IMR-90 (cell line): ENCODE measurements around the gene ALKAL2.

Source experiments
- BHLHE40 ChIP-seq: fragments of 150-350 bp; IDR thresholded peaks from 2 replicates; pipeline ENCODE4 v1.6.1; 2016; ENCODE audit warnings: mild to moderate bottlenecking, low read depth, low read length
- CHD1 ChIP-seq: IDR thresholded peaks from 2 replicates; pipeline ENCODE4 v1.6.1; 2012; ENCODE audit warnings: low read depth, low read length, improper control_type of control experiment
- MAFK ChIP-seq: IDR thresholded peaks from 2 replicates; pipeline ENCODE4 v1.6.1; 2012; ENCODE audit warnings: low read depth, low read length, improper control_type of control experiment
- MAZ ChIP-seq: IDR thresholded peaks from 2 replicates; pipeline ENCODE4 v1.6.1; 2012; ENCODE audit warnings: low read depth, mild to moderate bottlenecking, low read length, improper control_type of control experiment, moderate library complexity, borderline replicate concordance
- MXI1 ChIP-seq: IDR thresholded peaks from 2 replicates; pipeline ENCODE4 v1.6.1; 2012; ENCODE audit warnings: low read depth, mild to moderate bottlenecking, low read length, moderate library complexity, borderline replicate concordance
- NFE2L2 ChIP-seq: fragments of 150-350 bp; IDR thresholded peaks from 2 replicates; pipeline ENCODE4 v1.6.1; 2016; ENCODE audit warnings: low read depth, mild to moderate bottlenecking, low read length
- POLR2A ChIP-seq: IDR thresholded peaks from 2 replicates; pipeline ENCODE4 v1.6.1; 2012; ENCODE audit warnings: mild to moderate bottlenecking, low read depth, low read length
- RAD21 ChIP-seq: IDR thresholded peaks from 2 replicates; pipeline ENCODE4 v1.6.1; 2012; ENCODE audit warnings: low read length, improper control_type of control experiment
- RCOR1 ChIP-seq: IDR thresholded peaks from 2 replicates; pipeline ENCODE4 v1.6.1; 2012; ENCODE audit warnings: mild to moderate bottlenecking, low read length, improper control_type of control experiment; ENCODE audit not compliant: insufficient replicate concordance
- SMC3 ChIP-seq: fragments of 150-350 bp; IDR thresholded peaks from 2 replicates; pipeline ENCODE4 v1.6.1; 2016; ENCODE audit warnings: low read depth, mild to moderate bottlenecking, antibody characterized with exemption, low read length, moderate library complexity
- TF ChIP-seq, protein P1 (sequence below): conservative IDR thresholded peaks from 2 replicates; pipeline ENCODE4 v1.5.1; 2012; ENCODE audit warnings: mild to moderate bottlenecking, low read depth, low read length, improper control_type of control experiment
- TF ChIP-seq, protein P2 (sequence below): fragments of 150-350 bp; IDR thresholded peaks from 2 replicates; pipeline ENCODE4 v1.6.1; 2017; ENCODE audit warnings: mild to moderate bottlenecking, antibody characterized with exemption, low read length, low read depth
- TF ChIP-seq, protein P3 (sequence below): fragments of 150-350 bp; IDR thresholded peaks from 2 replicates; pipeline ENCODE4 v1.6.1; 2016; ENCODE audit warnings: low read depth, mild to moderate bottlenecking, low read length, moderate library complexity, borderline replicate concordance

GRCh38 chr2:309148-309953 lies 21.5 kb upstream of the ALKAL2 start:
- TF ChIP-seq, protein P1, sequence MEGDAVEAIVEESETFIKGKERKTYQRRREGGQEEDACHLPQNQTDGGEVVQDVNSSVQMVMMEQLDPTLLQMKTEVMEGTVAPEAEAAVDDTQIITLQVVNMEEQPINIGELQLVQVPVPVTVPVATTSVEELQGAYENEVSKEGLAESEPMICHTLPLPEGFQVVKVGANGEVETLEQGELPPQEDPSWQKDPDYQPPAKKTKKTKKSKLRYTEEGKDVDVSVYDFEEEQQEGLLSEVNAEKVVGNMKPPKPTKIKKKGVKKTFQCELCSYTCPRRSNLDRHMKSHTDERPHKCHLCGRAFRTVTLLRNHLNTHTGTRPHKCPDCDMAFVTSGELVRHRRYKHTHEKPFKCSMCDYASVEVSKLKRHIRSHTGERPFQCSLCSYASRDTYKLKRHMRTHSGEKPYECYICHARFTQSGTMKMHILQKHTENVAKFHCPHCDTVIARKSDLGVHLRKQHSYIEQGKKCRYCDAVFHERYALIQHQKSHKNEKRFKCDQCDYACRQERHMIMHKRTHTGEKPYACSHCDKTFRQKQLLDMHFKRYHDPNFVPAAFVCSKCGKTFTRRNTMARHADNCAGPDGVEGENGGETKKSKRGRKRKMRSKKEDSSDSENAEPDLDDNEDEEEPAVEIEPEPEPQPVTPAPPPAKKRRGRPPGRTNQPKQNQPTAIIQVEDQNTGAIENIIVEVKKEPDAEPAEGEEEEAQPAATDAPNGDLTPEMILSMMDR = no peak
- TF ChIP-seq BHLHE40 = no peak
- TF ChIP-seq, protein P2, sequence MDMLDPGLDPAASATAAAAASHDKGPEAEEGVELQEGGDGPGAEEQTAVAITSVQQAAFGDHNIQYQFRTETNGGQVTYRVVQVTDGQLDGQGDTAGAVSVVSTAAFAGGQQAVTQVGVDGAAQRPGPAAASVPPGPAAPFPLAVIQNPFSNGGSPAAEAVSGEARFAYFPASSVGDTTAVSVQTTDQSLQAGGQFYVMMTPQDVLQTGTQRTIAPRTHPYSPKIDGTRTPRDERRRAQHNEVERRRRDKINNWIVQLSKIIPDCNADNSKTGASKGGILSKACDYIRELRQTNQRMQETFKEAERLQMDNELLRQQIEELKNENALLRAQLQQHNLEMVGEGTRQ = no peak
- TF ChIP-seq POLR2A = no peak
- TF ChIP-seq RAD21 = no peak
- TF ChIP-seq MAFK = no peak
- TF ChIP-seq SMC3 = no peak
- no peak for TF ChIP-seq CHD1
- TF ChIP-seq RCOR1 = no peak
- TF ChIP-seq MXI1 = no peak
- no peak for TF ChIP-seq MAZ
- TF ChIP-seq NFE2L2 = no peak
- TF ChIP-seq, protein P3, sequence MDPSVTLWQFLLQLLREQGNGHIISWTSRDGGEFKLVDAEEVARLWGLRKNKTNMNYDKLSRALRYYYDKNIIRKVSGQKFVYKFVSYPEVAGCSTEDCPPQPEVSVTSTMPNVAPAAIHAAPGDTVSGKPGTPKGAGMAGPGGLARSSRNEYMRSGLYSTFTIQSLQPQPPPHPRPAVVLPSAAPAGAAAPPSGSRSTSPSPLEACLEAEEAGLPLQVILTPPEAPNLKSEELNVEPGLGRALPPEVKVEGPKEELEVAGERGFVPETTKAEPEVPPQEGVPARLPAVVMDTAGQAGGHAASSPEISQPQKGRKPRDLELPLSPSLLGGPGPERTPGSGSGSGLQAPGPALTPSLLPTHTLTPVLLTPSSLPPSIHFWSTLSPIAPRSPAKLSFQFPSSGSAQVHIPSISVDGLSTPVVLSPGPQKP = no peak
